CD4-positive, alpha-beta T cell (primary cell): ENCODE results near the gene TYMS. TPM values are rescaled to one million over a fixed set of nuclear protein-coding genes. Genes with fewer than 3 reads are reported as not detected.

Experiments used
- ATAC-seq: fragments of 200-7000 bp; cut with Tn5 transposase; one replicate; pipeline ENCODE4 v1.10.0; 2022; ENCODE audit warnings: mild to moderate bottlenecking; ENCODE audit not compliant: poor library complexity
- CTCF ChIA-PET: fragments of 350-600 bp; sonication (Branson Sonifier 250); formaldehyde crosslinking; loops from one replicate; lab custom pipeline; 2021; ENCODE audit warnings: antibody characterized with exemption, inconsistent platforms; lab: Charles Lee
- POLR2A ChIA-PET: fragments of 350-600 bp; sonication (Branson Sonifier 250); formaldehyde crosslinking; loops from one replicate; lab custom pipeline; 2021; ENCODE audit warnings: antibody characterized with exemption, inconsistent platforms; lab: Charles Lee
- DNase-seq, 14 experiments: peaks; one replicate each; pipeline ENCODE4 v3.0.0-alpha.2; 2013 to 2020; ENCODE audit warnings: mixed read lengths in 2 of 14
- H3K27ac ChIP-seq, 2 donors: one replicate each; pipeline versions ENCODE4 v1.5.1 to v1.7.0; 2013; ENCODE audit warnings: low read length in 2 of 2, low read depth in 1 of 2, mild to moderate bottlenecking in 1 of 2
- H3K27me3 ChIP-seq, 2 experiments: 1 replicate in 1 of 2; 2 replicates in 1 of 2; pipeline versions ENCODE4 v1.6.1 to v1.7.0; 2013; ENCODE audit warnings: low read length in 2 of 2, control low read depth in 1 of 2, mild to moderate bottlenecking in 1 of 2, moderate library complexity in 1 of 2; ENCODE audit not compliant: insufficient read depth in 2 of 2, control insufficient read depth in 1 of 2
- H3K36me3 ChIP-seq: one replicate; pipeline ENCODE4 v1.6.1; 2013; ENCODE audit warnings: low read length, control low read depth; ENCODE audit not compliant: insufficient read depth
- H3K4me1 ChIP-seq: one replicate; pipeline ENCODE4 v1.6.1; 2013; ENCODE audit warnings: low read length, control low read depth; ENCODE audit not compliant: insufficient read depth
- H3K4me3 ChIP-seq: one replicate; pipeline ENCODE4 v1.5.1; 2013; ENCODE audit warnings: mild to moderate bottlenecking, low read length, moderate library complexity
- H3K9me3 ChIP-seq, 2 experiments: 1 replicate in 1 of 2; 2 replicates in 1 of 2; pipeline versions ENCODE4 v1.6.1 to v1.7.0; 2013; ENCODE audit warnings: low read length in 2 of 2, mild to moderate bottlenecking in 2 of 2, control low read depth in 1 of 2, moderate library complexity in 1 of 2; ENCODE audit not compliant: control insufficient read depth in 1 of 2, insufficient read depth in 1 of 2
- H3K27ac Mint-ChIP-seq: one replicate; pipeline ENCODE4 v1.8.0; 2020; ENCODE audit warnings: mixed read lengths
- H3K27me3 Mint-ChIP-seq: one replicate; pipeline ENCODE4 v1.8.0; 2021; ENCODE audit warnings: mixed read lengths
- H3K36me3 Mint-ChIP-seq: one replicate; pipeline ENCODE4 v1.8.0; 2021; ENCODE audit warnings: low read depth, mixed read lengths
- H3K4me1 Mint-ChIP-seq: one replicate; pipeline ENCODE4 v1.8.0; 2021; ENCODE audit warnings: low read depth, mixed read lengths
- H3K4me3 Mint-ChIP-seq: one replicate; pipeline ENCODE4 v1.8.0; 2020; ENCODE audit warnings: mild to moderate bottlenecking, mixed read lengths
- H3K9me3 Mint-ChIP-seq: one replicate; pipeline ENCODE4 v1.8.0; 2020; ENCODE audit warnings: mixed read lengths
- CTCF ChIP-seq: fragments of 200-600 bp; IDR thresholded peaks from one replicate; pipeline ENCODE4 v1.8.0; 2022; ENCODE audit warnings: antibody characterized with exemption, mild to moderate bottlenecking
- intact Hi-C, 2 experiments: fragments of 100-400 bp; cut with DNase I in 1 of 2; cut with micrococcal nuclease in 1 of 2; formaldehyde crosslinking; loops; one replicate each; pipeline versions ENCODE4 v1.15.1 to v1.9.0; 2023 to 2025; cut with DNase I, micrococcal nuclease
- total RNA-seq, 174 experiments: library from RNA in 2 of 174; stranded (reverse) in 2 of 174; gene quantifications; one replicate each; pipeline ENCODE4 v1.2.3 and lab custom pipeline; 2021 to 2026

The TYMS gene
- total RNA-seq, 2 experiments from 2014 or later: 1.1 to 1.5 TPM

GRCh38 chr18:677145-677544, 19.7 kb downstream of the TYMS start:
- H3K36me3 Mint-ChIP-seq: peaks cover 79% of the 10 kb centered on the region
- peaks cover 8% of the 10 kb centered on the region for H3K4me1 Mint-ChIP-seq
- no peak overlapping the region for H3K27ac ChIP-seq
- TF ChIP-seq CTCF: no peak
- ChIA-PET POLR2A (no interaction called here), CTCF (no interaction called here)
- ATAC-seq (no peak), DNase-seq (no peak)
- H3K4me3 ChIP-seq: no peak overlapping the region
- no peaks in the 10 kb centered on the region for H3K9me3 ChIP-seq
- no peak overlapping the region for H3K4me3 Mint-ChIP-seq
- peaks cover 10% of the 10 kb centered on the region for H3K4me1 ChIP-seq
- no peaks in the 10 kb centered on the region for H3K27me3 ChIP-seq
- peaks cover 60% of the 10 kb centered on the region for H3K36me3 ChIP-seq
- no peaks in the 10 kb centered on the region for H3K9me3 Mint-ChIP-seq
- no peaks in the 10 kb centered on the region for H3K27me3 Mint-ChIP-seq
- intact Hi-C loops: no loop called here
- no peak overlapping the region for H3K27ac Mint-ChIP-seq

GRCh38 chr18:677951-678381, 20.5 kb downstream of the TYMS start:
- no peaks in the 10 kb centered on the region for H3K27me3 Mint-ChIP-seq
- DNase-seq (no peak), ATAC-seq (no peak)
- POLR2A ChIA-PET: no interaction called here
- H3K4me1 ChIP-seq: peaks cover 16% of the 10 kb centered on the region
- peaks cover 53% of the 10 kb centered on the region for H3K36me3 ChIP-seq
- no peaks in the 10 kb centered on the region for H3K9me3 Mint-ChIP-seq
- peaks cover 11% of the 10 kb centered on the region for H3K4me1 Mint-ChIP-seq
- no peaks in the 10 kb centered on the region for H3K9me3 ChIP-seq
- H3K4me3 ChIP-seq: no peak overlapping the region
- H3K4me3 Mint-ChIP-seq: no peak overlapping the region
- H3K27me3 ChIP-seq: no peaks in the 10 kb centered on the region
- no peak for TF ChIP-seq CTCF
- no peak overlapping the region for H3K27ac ChIP-seq
- intact Hi-C loops: no loop called here
- peaks cover 75% of the 10 kb centered on the region for H3K36me3 Mint-ChIP-seq
- CTCF ChIA-PET: no interaction called here
- no peak overlapping the region for H3K27ac Mint-ChIP-seq

GRCh38 chr18:678482-679182, 21.2 kb downstream of the TYMS start:
- Histone ChIP-seq H3K36me3 (peaks cover 58% of the 10 kb centered on the region), H3K27ac (no peak overlapping the region), H3K4me3 (no peak overlapping the region), H3K4me1 (peaks cover 16% of the 10 kb centered on the region), H3K9me3 (no peaks in the 10 kb centered on the region), H3K27me3 (no peaks in the 10 kb centered on the region)
- intact Hi-C loops: no loop called here
- H3K4me1 Mint-ChIP-seq: peaks cover 11% of the 10 kb centered on the region
- no peaks in the 10 kb centered on the region for H3K9me3 Mint-ChIP-seq
- peaks cover 69% of the 10 kb centered on the region for H3K36me3 Mint-ChIP-seq
- no peak for ATAC-seq
- no peaks in the 10 kb centered on the region for H3K27me3 Mint-ChIP-seq
- ChIA-PET CTCF (no interaction called here), POLR2A (no interaction called here)
- no peak for TF ChIP-seq CTCF
- H3K4me3 Mint-ChIP-seq: no peak overlapping the region
- H3K27ac Mint-ChIP-seq: no peak overlapping the region
- no peak for DNase-seq
